Keratinocyte (primary cell): Measurements from ENCODE around the gene RNF103. TPM values are rescaled to one million over a fixed set of nuclear protein-coding genes. Genes with fewer than 3 reads are reported as not detected.
"Not testable (repeated sequence)": the region's sequence is repeated elsewhere in the genome, so short reads cannot be mapped to it uniquely, and the experiment has no call there.

Experiments
- DNase-seq: peaks from one replicate; pipeline ENCODE4 v3.0.0-alpha.2; 2011; ENCODE audit warnings: low read depth, missing footprints, low spot score
- FAIRE-seq: peaks from 2 replicates; lab custom pipeline; 2011; peaks lifted over from hg19 to GRCh38; lab: Jason Lieb, UNC
- H2AFZ ChIP-seq: 2 replicates; pipeline ENCODE4 v1.6.0; 2012; ENCODE audit warnings: low read length, control low read depth, inconsistent platforms; ENCODE audit not compliant: control insufficient read depth
- H3K27ac ChIP-seq: 2 replicates; pipeline ENCODE4 v1.5.1; 2011; ENCODE audit warnings: low read length; ENCODE audit not compliant: control insufficient read depth, insufficient read depth
- H3K27me3 ChIP-seq: 3 replicates; pipeline ENCODE4 v1.6.0; 2011; ENCODE audit warnings: low read length; ENCODE audit not compliant: control insufficient read depth, insufficient read depth; ENCODE audit errors: extremely low read depth
- H3K36me3 ChIP-seq, 2 experiments: 2 replicates in 1 of 2; 3 replicates in 1 of 2; pipeline ENCODE4 v1.5.1; 2011; ENCODE audit warnings: low read length in 2 of 2, mild to moderate bottlenecking in 1 of 2; ENCODE audit not compliant: control insufficient read depth in 2 of 2, insufficient read depth in 2 of 2; ENCODE audit errors: extremely low read depth in 1 of 2
- H3K4me1 ChIP-seq: 3 replicates; pipeline ENCODE4 v1.5.1; 2011; ENCODE audit warnings: low read length; ENCODE audit not compliant: control insufficient read depth, insufficient read depth; ENCODE audit errors: extremely low read depth
- H3K4me2 ChIP-seq: 3 replicates; pipeline ENCODE4 v1.6.0; 2011; ENCODE audit warnings: low read depth, low read length; ENCODE audit not compliant: control insufficient read depth, insufficient read depth; ENCODE audit errors: extremely low read depth
- H3K4me3 ChIP-seq, 3 experiments: fragments of 200-600 bp in 1 of 3; sonication (generic) in 1 of 3; 2 replicates in 2 of 3; 3 replicates in 1 of 3; pipeline ENCODE4 v1.5.1; 2011 to 2016; ENCODE audit warnings: low read length in 3 of 3, mild to moderate bottlenecking in 3 of 3, control low read depth in 2 of 3, inconsistent platforms in 1 of 3, low read depth in 1 of 3, mixed read lengths in 1 of 3, mixed run types in 1 of 3, moderate library complexity in 1 of 3; ENCODE audit not compliant: control insufficient read depth in 2 of 3, insufficient read depth in 2 of 3; ENCODE audit errors: extremely low read depth in 1 of 3
- H3K79me2 ChIP-seq: 2 replicates; pipeline ENCODE4 v1.6.0; 2012; ENCODE audit warnings: low read length; ENCODE audit not compliant: control insufficient read depth, insufficient read depth
- H3K9ac ChIP-seq: 3 replicates; pipeline ENCODE4 v1.6.0; 2011; ENCODE audit warnings: low read length; ENCODE audit not compliant: control insufficient read depth, insufficient read depth; ENCODE audit errors: extremely low read depth
- H3K9me1 ChIP-seq: 3 replicates; pipeline ENCODE4 v1.6.0; 2011; ENCODE audit warnings: low read length; ENCODE audit not compliant: control insufficient read depth, insufficient read depth; ENCODE audit errors: extremely low read depth
- H3K9me3 ChIP-seq: 2 replicates; pipeline ENCODE4 v1.5.1; 2012; ENCODE audit warnings: low read depth, low read length; ENCODE audit not compliant: control insufficient read depth
- H4K20me1 ChIP-seq: 3 replicates; pipeline ENCODE4 v1.6.0; 2011; ENCODE audit warnings: low read length; ENCODE audit not compliant: control insufficient read depth, insufficient read depth; ENCODE audit errors: extremely low read depth
- EZH2 ChIP-seq: IDR thresholded peaks from one replicate; pipeline ENCODE4 v1.6.1; 2012; ENCODE audit warnings: inconsistent platforms, mild to moderate bottlenecking, low read length, moderate library complexity
- dilution Hi-C: fragments of 300-500 bp; cut with MboI; formaldehyde crosslinking; loops from one replicate; pipeline ENCODE4 v1.7.0; 2020; ENCODE audit warnings: low sequenced_read_pairs; ENCODE audit not compliant: extremely low pct_ligation_motif_present
- polyA plus RNA-seq, 5 experiments: library from polyadenylated mRNA; depleted of rRNA in 3 of 5; stranded (reverse) in 3 of 5; stranded (forward) in 1 of 5; unstranded in 1 of 5; fragments of >200 nt; gene quantifications; 1 replicate in 1 of 5; 2 replicates in 3 of 5; 3 replicates in 1 of 5; pipeline versions ENCODE4 v1.2.1 to v1.2.3, GENCODE V29; 2011 to 2012; ENCODE audit warnings: missing spikeins in 2 of 5, low read depth in 1 of 5, low replicate concordance in 1 of 5
- TF ChIP-seq, protein P1 (sequence below), 3 experiments: IDR thresholded peaks in 1 of 3; conservative IDR thresholded peaks in 1 of 3; optimal IDR thresholded peaks in 1 of 3; 2 replicates in 2 of 3; 3 replicates in 1 of 3; pipeline versions ENCODE3 to v1.5.1; 2011; ENCODE audit warnings: low read length in 3 of 3, mild to moderate bottlenecking in 3 of 3, moderate library complexity in 2 of 3, control low read depth in 1 of 3, inconsistent platforms in 1 of 3; ENCODE audit not compliant: insufficient read depth in 2 of 3; ENCODE audit errors: extremely low read depth in 1 of 3

The RNF103 gene
- polyA plus RNA-seq, 1 donor (not counting 4 experiments of a cell fraction or from before 2014, with no cell fraction given), result 15.7 TPM

- FAIRE-seq (no peak), DNase-seq (no peak)
- H3K9ac ChIP-seq, result no peak overlapping the region
- no peak overlapping the region for H3K27ac ChIP-seq
- no peak overlapping the region for H3K4me2 ChIP-seq
- H3K79me2 ChIP-seq, result no peaks in the 10 kb centered on the region
- H3K36me3 ChIP-seq, result no peaks in the 10 kb centered on the region
- no peaks in the 10 kb centered on the region for H3K9me3 ChIP-seq
- no peaks in the 10 kb centered on the region for H3K9me1 ChIP-seq
- H2AFZ ChIP-seq, result no peak overlapping the region
- no peak for TF ChIP-seq EZH2
- TF ChIP-seq, protein P1, sequence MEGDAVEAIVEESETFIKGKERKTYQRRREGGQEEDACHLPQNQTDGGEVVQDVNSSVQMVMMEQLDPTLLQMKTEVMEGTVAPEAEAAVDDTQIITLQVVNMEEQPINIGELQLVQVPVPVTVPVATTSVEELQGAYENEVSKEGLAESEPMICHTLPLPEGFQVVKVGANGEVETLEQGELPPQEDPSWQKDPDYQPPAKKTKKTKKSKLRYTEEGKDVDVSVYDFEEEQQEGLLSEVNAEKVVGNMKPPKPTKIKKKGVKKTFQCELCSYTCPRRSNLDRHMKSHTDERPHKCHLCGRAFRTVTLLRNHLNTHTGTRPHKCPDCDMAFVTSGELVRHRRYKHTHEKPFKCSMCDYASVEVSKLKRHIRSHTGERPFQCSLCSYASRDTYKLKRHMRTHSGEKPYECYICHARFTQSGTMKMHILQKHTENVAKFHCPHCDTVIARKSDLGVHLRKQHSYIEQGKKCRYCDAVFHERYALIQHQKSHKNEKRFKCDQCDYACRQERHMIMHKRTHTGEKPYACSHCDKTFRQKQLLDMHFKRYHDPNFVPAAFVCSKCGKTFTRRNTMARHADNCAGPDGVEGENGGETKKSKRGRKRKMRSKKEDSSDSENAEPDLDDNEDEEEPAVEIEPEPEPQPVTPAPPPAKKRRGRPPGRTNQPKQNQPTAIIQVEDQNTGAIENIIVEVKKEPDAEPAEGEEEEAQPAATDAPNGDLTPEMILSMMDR (optimal IDR thresholded peaks at IDR 0.05 in 1 of 3, IDR thresholded peaks at IDR 0.05 in 1 of 3, conservative IDR thresholded peaks at IDR 0.05 in 1 of 3; ENCODE audit: extremely low read depth in 1 of 3, insufficient read depth in 2 of 3, low read length in 3 of 3), result no peak
- dilution Hi-C loops, result no loop called here
- H3K4me1 ChIP-seq, result no peaks in the 10 kb centered on the region
- no peaks in the 10 kb centered on the region for H4K20me1 ChIP-seq
- no peak overlapping the region for H3K4me3 ChIP-seq
- no peaks in the 10 kb centered on the region for H3K27me3 ChIP-seq
Observed at GRCh38 chr2:86593266-86593665, 30.4 kb downstream of the RNF103 start.

DNA sequence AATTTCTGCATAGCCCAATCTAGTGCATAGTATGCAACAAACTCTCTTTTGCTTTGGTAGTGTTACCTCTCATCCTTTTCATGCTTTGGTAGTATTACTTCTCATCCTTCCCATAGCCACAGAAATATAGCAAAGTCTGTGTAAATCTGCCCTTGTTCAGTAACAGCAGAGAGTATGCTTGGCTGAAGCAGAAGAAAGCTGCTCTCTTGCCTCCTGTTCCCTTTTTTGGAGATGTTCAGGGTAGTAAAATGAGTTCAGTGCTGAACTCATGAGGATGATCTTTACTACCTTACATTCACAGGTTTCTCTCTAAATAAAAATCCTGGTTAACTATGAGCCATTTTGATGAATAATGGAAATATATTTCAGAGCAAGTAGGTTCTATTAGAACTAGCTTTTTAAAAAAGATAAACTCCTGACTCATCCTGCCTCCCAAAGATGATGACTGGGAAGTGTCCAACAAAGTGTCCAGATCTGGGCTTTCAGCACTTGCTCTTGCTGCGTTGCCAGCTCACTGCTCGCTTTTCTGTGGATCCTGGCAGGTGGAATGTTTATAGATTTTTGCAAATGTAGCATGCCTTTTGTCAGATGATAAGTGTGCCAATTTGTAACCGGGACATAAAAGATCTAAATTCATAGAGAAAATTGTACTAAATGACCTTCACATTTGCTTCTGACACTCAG lies 31.0 kb downstream of the RNF103 start:
- H3K9ac ChIP-seq, result no peak overlapping the region
- no peaks in the 10 kb centered on the region for H3K4me1 ChIP-seq
- dilution Hi-C loops, result no loop called here
- H3K9me3 ChIP-seq, result no peaks in the 10 kb centered on the region
- no peak for FAIRE-seq
- no peak for DNase-seq
- H2AFZ ChIP-seq, result no peak overlapping the region
- H3K27ac ChIP-seq, result no peak overlapping the region
- no peaks in the 10 kb centered on the region for H3K9me1 ChIP-seq
- no peaks in the 10 kb centered on the region for H3K27me3 ChIP-seq
- H3K4me3 ChIP-seq, result no peak overlapping the region
- H3K79me2 ChIP-seq, result no peaks in the 10 kb centered on the region
- TF ChIP-seq, protein P1 (optimal IDR thresholded peaks at IDR 0.05 in 1 of 3, IDR thresholded peaks at IDR 0.05 in 1 of 3, conservative IDR thresholded peaks at IDR 0.05 in 1 of 3; ENCODE audit: extremely low read depth in 1 of 3, insufficient read depth in 2 of 3, low read length in 3 of 3), result no peak
- TF ChIP-seq EZH2, result no peak
- no peaks in the 10 kb centered on the region for H3K36me3 ChIP-seq
- H3K4me2 ChIP-seq, result no peak overlapping the region
- no peaks in the 10 kb centered on the region for H4K20me1 ChIP-seq

GRCh38 chr2:86589701-86590100 lies 34.0 kb downstream of the RNF103 start:
- H3K9me3 ChIP-seq, H3K4me3 ChIP-seq, H3K27me3 ChIP-seq, FAIRE-seq, DNase-seq, H3K4me2 ChIP-seq, H3K79me2 ChIP-seq, H2AFZ ChIP-seq, dilution Hi-C loops, H4K20me1 ChIP-seq, H3K9ac ChIP-seq, H3K9me1 ChIP-seq, H3K4me1 ChIP-seq, H3K27ac ChIP-seq, H3K36me3 ChIP-seq: not testable (repeated sequence)
